HG02588 (cell line): ENCODE measurements around the gene B4GALT7.
"Not testable (repeated sequence)": the region's sequence is repeated elsewhere in the genome, so short reads cannot be mapped to it uniquely, and the experiment has no call there.

Experiments used
- ATAC-seq: cut with Tn5 transposase; IDR thresholded peaks from one replicate; pipeline ENCODE4 v1.9.1; 2021; ENCODE audit warnings: mild to moderate bottlenecking, moderate library complexity; ENCODE audit not compliant: unreplicated experiment

B4GALT7 gene, protein sequence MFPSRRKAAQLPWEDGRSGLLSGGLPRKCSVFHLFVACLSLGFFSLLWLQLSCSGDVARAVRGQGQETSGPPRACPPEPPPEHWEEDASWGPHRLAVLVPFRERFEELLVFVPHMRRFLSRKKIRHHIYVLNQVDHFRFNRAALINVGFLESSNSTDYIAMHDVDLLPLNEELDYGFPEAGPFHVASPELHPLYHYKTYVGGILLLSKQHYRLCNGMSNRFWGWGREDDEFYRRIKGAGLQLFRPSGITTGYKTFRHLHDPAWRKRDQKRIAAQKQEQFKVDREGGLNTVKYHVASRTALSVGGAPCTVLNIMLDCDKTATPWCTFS

GRCh38 chr5:177599731-177600507 lies at the start of gene B4GALT7:
Gene B4GALT7 (plus strand): TSS chr5:177600132. CDS start chr5:177600211, 79 bp downstream.
- peak; percentile 87 for ATAC-seq

GRCh38 chr5:177552839-177553455 lies 47.0 kb upstream of the B4GALT7 start:
- ATAC-seq, result no peak

- ATAC-seq, result peak; percentile 41
Measured at GRCh38 chr5:177553671-177554429, 46.1 kb upstream of the B4GALT7 start.

GRCh38 chr5:177554474-177555111 lies 45.3 kb upstream of the B4GALT7 start, which contains the start of gene FAM193B:
Gene FAM193B (minus strand): TSS chr5:177554563. CDS start chr5:177554458, 105 bp downstream.
- peak; percentile 92 for ATAC-seq

DNA sequence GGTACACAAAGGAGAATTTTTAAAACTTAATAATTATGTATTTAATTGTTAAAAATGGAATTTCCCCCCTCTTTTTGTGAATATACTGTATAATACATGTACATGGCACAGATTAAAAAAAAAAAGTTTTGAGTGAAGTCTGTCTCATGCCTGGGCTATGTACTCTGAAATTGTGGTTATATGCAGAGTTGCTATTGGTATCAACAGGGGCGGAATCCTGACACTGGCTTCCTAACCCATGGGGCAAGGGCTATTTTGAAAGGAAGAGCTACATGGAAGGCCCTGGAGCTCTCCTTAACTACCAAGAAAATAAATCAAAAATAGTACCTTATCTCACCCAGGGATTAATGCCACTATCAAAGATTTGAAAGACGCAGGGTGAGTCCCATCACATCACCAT lies 44.7 kb upstream of the B4GALT7 start:
- ATAC-seq, result no peak

DNA sequence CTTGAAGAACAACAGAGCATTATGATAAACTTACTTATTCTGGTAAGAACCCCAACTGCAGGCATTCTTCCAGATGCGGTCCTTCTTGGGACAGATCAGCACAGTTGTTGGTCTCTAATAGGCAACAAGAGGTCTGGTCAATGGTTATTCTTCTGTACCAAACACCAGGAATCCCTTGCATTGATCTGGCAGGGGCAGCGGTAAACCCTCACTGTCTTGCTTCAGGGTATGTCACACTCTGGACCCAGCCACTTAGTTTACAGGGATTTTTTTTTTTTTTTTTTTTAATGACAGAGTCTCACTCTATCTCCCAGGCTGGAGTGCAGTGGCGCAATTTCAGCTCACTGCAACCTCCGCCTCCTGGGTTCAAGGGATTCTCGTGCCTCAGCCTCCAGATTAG lies 44.3 kb upstream of the B4GALT7 start:
- ATAC-seq, result no peak

DNA sequence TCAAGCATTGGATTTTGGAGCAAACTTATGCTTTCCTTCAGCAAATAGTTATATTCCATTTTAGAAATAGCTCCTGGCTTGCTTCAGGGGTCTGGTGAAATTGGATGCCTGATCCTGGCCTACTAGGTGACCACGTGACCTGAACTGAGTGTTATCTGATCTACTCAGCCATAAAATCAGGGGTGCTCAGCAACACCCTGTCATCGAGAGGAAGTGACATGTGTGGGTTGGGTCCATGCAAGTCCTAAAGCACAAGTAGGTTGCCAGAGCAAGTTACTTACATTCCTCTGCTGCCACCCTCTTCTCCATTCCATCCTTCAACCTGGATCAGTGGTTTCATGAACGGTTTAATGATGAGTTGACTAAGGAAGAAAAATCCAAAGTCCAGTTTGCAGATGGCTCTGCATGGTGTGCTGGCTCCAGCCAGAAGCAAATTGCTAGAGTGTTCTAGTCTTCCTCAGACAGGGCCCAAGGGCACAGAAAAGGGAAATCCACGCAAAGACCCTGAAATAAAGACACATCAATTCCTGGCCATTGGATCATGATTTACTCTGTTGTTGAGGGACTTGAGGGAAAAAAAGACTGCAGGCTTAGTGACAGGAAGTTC lies 42.8 kb upstream of the B4GALT7 start:
- ATAC-seq, result no peak

GRCh38 chr5:177557796-177558195 lies 42.1 kb upstream of the B4GALT7 start:
- no peak for ATAC-seq

DNA sequence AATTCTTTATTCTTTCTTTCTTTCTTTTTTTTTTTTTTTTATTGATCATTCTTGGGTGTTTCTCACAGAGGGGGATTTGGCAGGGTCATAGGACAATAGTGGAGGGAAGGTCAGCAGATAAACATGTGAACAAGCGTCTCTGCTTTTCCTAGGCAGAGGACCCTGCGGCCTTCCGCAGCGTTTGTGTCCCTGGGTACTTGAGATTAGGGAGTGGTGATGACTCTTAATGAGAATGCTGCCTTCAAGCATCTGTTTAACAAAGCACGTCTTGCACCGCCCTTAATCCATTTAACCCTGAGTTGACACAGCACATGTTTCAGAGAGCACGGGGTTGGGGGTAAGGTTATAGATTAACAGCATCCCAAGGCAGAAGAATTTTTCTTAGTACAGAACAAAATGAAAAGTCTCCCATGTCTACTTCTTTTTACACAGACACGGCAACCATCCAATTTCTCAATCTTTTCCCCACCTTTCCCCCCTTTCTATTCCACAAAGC lies 40.4 kb upstream of the B4GALT7 start:
- ATAC-seq, result not testable (repeated sequence)

DNA sequence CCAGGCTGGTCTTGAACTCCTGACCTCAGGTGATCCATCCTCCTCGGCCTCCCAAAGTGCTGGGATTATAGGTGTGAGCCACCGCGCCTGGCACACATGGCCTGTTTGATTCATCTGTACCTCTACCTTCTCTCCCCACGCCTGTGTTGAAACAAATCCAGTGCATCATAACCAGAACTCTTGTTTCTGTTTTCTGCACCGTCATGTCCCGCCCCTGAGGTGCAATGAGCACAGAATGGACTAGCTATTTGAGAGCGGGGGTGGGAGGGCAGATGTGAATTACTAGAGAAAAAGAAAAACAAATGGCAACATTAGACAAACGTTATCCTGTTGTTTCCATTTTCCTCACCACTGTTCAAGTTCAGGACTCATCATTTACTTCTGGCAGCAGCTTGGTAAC lies 34.9 kb upstream of the B4GALT7 start:
- no peak for ATAC-seq

DNA sequence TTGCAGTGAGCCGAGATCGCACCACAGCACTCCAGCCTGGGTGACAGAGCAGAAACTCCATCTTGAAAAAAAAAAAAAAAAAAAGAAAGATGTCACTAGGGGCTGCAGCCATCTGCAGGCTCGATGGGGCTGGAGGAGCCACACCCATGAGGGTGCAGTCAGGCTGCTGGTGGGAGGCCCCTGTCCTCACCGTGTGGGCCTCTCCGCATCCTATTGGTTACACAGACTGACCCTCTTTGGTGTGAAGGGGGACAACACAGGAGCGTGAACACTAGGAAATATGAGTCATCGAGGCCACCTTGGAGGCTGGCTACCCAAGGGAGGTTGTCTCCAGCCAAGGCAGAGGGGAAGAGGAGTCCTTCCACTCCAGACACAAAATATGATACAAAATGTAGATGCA lies 31.6 kb upstream of the B4GALT7 start:
- ATAC-seq, result no peak

- no peak for ATAC-seq
Measured at GRCh38 chr5:177569894-177570293, 30.0 kb upstream of the B4GALT7 start.

DNA sequence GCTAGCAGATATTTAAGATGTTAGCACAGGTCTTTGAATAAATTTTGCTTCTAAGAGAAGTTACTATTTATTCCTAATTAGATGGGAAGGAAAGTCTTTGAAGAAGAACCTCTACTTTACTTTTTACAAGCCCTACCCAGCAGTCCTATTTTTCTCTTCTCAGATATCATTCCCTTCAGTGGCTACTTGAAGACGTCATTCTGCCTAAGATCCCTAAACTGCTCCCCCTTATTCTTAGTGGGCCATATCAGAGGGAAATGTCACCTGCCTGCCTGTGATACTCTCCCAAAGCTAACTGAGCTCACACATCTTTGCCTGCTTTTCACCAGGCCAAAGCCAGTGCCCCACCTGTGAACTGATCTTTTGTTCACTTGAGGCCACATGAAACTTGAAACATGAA lies 24.4 kb upstream of the B4GALT7 start:
- no peak for ATAC-seq

- ATAC-seq, result no peak
Measured at GRCh38 chr5:177576169-177576568, 23.8 kb upstream of the B4GALT7 start.

- ATAC-seq, result no peak
Measured at GRCh38 chr5:177578316-177578715, 21.6 kb upstream of the B4GALT7 start.

DNA sequence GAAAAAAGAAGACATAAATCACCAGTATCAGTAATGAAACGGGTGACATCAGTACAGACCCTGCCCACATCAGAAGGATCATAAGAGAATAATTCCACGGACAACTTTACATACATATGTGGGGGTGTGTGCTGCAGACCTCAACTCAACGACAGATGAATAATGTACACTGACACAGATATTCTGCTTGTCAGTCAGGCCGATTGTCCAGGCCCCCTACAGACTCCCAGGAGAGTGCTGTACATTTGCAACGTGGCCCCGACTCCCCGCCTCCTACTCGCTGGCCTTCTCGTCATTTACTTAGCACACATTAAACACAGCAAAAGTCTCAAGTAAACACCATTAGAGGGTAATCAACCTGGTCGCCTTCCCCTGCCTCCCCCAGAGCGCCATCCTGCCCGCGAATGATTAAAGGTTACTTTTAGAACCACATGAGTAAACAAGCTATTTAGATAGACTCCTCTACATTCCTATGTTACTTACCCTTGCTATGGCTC lies 11.5 kb upstream of the B4GALT7 start:
- no peak for ATAC-seq

DNA sequence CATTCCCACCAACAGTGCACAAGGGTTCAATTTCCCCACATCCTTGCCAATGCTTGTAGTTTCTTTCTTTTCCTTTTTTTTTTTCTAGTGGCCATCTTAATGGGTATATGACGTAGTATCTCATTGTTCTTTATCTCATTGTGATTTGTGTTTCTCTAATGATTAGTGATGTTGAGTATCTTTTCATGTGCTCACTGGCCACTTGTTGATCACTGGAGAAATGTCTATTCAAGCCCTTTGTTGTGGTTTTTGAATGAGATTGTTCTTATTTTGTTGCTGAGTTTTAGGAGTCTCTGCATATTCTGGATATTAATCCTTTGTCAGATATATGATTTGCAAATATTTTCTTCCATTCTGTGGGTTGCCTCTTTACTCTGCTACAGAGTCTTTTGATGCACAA lies 9.5 kb upstream of the B4GALT7 start:
- no peak for ATAC-seq

DNA sequence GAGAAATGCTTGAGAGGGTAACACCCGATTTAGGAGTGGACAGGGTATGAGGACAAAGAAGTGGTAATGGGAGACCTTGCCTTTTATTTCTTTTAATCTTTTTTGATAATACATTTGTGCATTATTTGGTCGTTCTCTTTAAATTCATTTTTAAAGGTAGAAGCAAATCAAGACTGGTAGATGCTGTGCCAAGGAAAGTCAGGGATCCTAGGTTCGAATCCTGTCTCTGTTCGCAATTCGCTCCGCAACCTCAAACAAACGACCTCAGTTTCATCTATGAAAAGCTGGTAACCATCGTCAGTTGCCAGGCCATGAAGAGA lies 8.3 kb upstream of the B4GALT7 start:
- ATAC-seq, result no peak

GRCh38 chr5:177592010-177592834 lies 7.7 kb upstream of the B4GALT7 start, which contains the start of gene TMED9:
Gene TMED9 (plus strand): TSS chr5:177592203. CDS start chr5:177592215, 12 bp downstream.
- peak; percentile 96 for ATAC-seq
